H1 (cell line): ENCODE data around the gene U2AF1L4. TPM values are rescaled to one million over a fixed set of nuclear protein-coding genes. Genes with fewer than 3 reads are reported as not detected.

ENCODE experiments used
- BACH1 ChIP-seq: IDR thresholded peaks from 2 replicates; pipeline ENCODE4 v1.6.1; 2012; ENCODE audit warnings: low read length, improper control_type of control experiment
- CHD7 ChIP-seq: fragments of 300-600 bp; sonication (generic); IDR thresholded peaks from 2 replicates; pipeline ENCODE4 v1.7.1; 2012; ENCODE audit warnings: low read length, moderate library complexity, mild to moderate bottlenecking, inconsistent platforms; ENCODE audit not compliant: insufficient replicate concordance
- polyA plus RNA-seq, 7 experiments: library from polyadenylated mRNA; depleted of rRNA in 3 of 7; stranded (reverse) in 5 of 7; unstranded in 2 of 7; fragments of >200 nt in 5 of 7; fragments of 200-250 nt in 2 of 7; gene quantifications; 1 replicate in 5 of 7; 2 replicates in 1 of 7; 4 replicates in 1 of 7; pipeline versions ENCODE4 v1.2.1 to v1.2.3, GENCODE V29; 2011 to 2013; ENCODE audit warnings: missing spikeins in 2 of 7, mixed read lengths in 2 of 7
- total RNA-seq: library from RNA; stranded (reverse); fragmentation: NEBNext Ultra II Directional; extraction: Animal tissue kit (Norgen Biotek cat#: 25700); gene quantifications from 2 replicates; pipeline ENCODE4 v1.2.1, GENCODE V29; 2021

Gene U2AF1L4
- total and polyA plus RNA-seq, 2 of the 8 experiments (the other 6 are each of a cell fraction or from before 2014, with no cell fraction given): 15.1 to 32.7 TPM

GRCh38 chr19:35734273-35734672, 10.9 kb downstream of the U2AF1L4 start (continued):
- TF ChIP-seq CHD7: no peak
- TF ChIP-seq BACH1: no peak
